GM21529 (cell line): ENCODE results near the gene TMEM50A.
"Not testable (repeated sequence)": the region's sequence is repeated elsewhere in the genome, so short reads cannot be mapped to it uniquely, and the experiment has no call there.

Experiments used
- ATAC-seq: cut with Tn5 transposase; IDR thresholded peaks from one replicate; pipeline ENCODE4 v1.9.1; 2021; ENCODE audit not compliant: unreplicated experiment

Gene TMEM50A

DNA sequence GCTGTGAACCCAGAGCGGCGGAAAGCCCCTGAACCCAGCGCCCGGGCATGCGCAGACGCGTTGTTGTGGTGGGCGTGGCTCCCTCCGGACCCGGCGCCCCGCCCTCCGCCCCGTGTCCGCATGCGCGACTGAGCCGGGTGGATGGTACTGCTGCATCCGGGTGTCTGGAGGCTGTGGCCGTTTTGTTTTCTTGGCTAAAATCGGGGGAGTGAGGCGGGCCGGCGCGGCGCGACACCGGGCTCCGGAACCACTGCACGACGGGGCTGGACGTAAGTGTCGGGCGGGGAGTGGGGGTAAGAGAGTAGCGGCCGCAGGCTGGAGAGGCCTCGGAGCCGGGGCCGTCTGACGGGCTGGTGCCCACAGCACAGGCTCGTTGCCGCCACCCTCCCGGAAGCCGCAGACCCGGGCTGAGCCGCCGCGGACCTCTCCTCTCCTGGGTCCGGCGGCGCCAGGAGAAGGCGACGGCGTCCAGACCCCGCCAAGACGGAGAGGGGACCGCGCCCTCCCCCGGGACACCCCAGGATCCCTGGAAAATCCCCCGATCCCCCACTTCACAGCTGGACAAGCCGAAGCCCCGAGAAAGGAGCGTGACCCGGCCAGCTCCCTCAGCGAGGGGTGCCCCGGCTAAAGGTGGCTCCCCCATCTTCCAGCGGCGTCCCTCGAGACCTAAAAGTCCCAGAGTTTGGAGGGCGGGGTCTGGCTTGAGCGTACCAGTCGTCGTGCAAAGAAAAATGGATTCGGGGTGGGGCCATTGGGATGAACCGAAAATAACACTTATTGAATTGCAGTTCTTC, at the start of gene TMEM50A:
TSS of gene TMEM50A (plus strand) at position 147 of the 794 bp plus-strand sequence. CDS start 2,153 bp downstream, outside the sequence.
- peak; percentile 62 for ATAC-seq

DNA sequence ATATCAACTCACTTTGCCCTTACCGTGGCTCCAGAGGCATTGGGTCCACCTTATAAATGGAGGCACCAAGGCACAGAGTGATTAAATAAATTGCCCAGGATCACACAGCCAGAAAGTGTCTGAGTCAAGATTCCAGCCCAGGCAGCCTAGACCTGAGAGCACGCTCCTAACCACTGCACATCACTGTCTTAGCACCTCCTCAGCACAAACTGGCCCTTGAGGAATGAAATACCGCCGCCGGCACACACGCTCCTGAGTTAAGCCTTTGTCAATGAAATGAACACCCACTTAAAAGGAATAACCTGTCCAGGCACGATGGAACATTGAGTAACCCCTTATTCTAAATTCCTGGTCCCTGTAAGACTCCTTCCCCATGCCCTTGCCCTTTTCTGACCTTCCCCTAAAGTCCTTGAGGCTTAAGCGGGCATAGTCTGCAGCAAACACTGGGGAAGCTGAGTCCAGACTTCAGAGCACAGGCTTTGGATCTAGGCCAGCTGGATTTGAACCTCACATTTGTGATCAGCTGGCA, 49.5 kb upstream of the TMEM50A start:
- ATAC-seq: not testable (repeated sequence)

DNA sequence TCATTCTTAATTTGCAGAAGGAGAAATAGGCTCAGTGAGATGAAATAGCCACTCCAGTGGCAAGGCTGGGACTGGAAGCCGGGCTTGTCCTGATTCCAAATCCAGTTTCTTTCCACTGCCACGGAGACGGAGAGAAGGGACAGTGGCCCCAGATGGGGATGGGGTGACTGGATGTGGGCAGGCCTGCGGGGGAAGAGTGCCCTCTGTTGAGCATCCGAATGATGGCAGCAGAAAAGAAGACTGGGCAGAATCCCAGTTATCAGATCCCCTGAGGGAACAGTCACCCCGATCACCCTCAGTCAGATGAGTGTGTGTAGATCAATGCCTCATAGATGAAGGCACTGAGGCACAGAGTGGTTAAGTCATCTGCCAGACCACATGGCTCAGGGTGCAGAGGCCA, 48.1 kb upstream of the TMEM50A start:
- not testable (repeated sequence) for ATAC-seq

DNA sequence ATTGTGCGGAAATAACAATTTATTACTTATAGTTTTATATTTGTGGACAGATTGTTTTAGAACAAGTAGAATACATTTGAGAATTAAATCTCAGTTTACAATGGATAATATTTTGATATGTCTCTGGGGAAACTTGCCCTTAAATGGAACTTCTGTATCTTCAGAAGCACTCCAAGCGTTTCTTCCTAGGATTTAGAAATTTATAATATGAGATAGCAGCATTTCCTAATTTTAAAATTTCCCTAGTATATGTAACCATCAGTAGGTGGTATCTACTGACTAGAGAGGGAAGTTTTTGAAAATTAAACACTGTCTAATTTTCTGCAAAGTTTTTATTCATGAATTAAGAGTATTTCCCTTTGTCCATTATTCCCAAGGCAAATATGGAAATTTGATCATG, 44.7 kb upstream of the TMEM50A start:
- ATAC-seq: not testable (repeated sequence)

DNA sequence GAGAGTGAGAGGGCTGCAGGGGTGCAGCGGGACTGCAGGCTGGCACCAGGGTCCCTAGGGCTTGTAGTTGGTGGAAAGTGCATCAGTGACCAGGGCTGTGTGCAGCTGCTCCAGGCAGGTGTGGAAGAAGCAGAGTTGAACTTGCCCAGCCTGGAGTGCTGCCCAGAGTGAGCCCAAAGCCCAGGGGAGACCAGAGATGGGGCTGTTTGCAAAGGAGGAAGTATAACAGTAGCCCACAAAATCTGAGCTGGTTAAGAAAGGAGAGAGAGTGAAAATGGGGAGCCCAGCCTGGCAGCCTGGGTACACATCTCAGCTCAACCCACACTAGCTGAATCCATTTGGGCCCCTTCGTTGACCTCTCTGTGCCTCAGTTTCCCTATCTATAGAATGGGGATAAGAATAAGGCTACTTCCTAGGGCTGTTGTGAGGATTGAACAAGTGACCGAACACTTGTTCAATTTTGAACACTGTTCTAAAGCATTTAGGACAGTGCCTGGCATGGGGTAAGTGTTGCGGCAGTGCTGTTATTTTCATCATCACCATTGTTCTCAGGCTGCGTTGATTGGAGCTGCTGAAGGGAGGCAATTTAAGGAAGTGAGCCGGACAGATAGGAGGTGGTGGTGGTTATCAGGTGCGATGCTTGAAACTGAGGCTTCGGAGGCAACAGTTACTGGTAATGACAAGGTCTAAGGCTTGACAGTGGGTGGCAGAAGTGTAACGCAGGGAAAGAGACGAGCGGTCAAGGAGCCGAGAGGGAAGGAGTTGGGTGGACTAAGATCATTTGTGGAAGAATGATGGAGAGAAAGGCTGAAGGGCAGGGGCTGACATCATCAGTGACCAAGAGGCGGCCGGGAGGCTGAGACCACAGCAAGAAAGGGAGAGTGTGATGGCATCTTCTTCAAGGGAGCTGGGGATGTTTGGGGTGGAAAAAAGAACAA, 43.0 kb upstream of the TMEM50A start:
- ATAC-seq: not testable (repeated sequence)

DNA sequence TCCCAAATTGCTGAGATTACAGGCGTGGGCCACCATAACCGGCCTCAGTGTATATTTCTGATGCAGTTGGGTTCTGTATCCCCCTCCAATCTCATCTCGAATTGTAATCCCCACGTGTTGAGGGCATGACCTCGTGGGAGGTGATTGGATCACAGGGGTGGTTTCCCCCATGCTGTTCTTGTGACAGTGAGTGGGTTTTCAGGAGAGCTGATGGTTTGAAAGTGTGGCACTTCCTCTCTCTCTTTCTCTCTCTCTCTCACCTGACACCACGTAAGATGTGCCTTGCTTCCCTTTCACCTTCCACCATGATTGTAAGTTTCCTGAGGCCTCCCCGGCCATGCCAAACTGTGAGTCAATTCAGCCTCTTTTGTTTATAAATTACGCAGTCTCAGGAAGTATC, 41.6 kb upstream of the TMEM50A start:
- not testable (repeated sequence) for ATAC-seq

DNA sequence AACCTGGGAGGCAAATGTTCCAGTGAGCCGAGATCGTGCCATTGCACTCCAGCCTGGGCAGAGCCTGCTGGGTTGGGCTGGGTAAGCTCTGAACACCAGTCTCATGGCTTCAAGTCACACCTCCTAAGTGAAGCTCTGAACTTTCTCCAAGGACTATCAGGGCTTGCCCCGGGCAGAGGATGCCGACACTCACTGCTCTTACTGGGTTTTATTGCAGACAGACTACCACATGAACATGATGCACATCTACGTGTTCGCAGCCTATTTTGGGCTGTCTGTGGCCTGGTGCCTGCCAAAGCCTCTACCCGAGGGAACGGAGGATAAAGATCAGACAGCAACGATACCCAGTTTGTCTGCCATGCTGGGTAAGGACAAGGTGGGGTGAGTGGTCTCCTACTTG, 37.4 kb upstream of the TMEM50A start:
- ATAC-seq: not testable (repeated sequence)

DNA sequence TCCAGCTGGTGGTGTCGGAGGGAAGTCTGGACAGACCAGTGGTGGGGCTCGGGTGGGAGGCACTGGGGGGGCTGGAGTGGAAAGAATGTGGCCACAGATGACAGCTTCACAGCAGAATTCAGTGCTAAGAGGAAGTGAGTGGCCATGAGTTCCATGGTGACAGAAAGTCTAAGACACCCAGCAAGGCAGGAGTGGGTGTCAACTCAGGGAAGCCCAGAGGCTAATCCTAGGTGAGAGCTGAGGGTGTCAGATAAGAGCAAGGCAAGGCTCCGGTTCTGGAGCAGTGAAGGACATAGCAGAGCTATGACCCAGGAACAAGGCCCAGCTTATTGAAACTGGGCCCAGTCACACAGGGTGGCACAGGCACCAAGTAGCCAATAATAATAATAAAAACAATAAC, 35.8 kb upstream of the TMEM50A start:
- ATAC-seq: not testable (repeated sequence)

DNA sequence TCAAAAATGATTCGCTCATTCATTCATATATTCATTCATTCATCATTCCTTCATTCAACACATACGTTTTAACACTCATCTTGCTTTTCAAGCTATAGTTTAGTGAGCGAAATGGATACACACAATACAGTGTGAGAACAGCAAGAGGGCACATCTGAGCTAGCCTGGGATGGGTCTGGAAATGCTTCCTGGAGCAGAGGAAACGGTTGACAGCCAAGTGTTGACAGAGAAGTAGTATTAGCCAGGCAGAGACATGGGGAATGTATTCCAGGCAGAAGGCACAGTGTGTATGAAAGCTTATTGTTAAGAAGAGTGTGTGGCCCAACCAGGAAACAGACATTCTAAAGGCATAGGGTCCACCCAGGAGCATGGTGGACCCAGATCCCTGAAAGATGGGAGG, 33.2 kb upstream of the TMEM50A start:
- ATAC-seq: not testable (repeated sequence)

DNA sequence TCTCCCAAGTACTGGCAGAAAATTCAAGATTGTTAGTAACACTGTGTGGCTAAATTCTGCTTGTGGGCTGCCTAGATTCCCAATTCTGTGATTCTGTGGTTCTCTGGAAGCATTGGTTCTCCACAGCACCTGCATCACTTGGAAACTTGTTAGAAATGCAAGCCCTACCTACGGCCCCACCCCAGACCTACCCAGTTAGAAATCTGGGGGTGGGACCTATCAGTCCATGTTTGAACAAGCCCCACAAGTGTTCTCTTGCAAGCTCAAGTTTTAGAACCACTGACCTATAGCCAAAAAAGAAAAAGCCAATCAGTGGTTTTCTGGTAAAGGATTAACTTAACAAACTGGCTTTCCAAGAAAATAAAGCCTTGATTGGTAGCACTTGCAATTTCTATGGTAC, 30.0 kb upstream of the TMEM50A start:
- ATAC-seq: not testable (repeated sequence)

DNA sequence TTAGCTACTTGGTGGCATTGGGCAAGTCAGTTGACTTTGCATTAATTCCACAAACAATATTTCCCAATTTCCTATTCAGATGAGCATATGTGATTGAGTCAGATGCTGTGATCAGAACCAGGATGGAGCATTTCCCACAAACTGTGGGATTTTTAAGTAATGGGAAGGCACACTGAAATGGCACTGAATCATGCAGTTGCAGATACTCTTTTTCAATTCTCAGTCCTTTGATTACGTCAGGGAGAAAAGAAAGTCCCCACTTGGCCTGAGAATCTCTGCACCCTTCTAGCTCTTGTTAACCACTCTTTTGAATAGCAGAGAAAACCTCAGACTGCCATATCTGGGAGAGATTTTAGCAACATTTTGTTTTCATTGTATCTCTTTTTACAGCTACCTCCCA, 29.0 kb upstream of the TMEM50A start:
- ATAC-seq: not testable (repeated sequence)

DNA sequence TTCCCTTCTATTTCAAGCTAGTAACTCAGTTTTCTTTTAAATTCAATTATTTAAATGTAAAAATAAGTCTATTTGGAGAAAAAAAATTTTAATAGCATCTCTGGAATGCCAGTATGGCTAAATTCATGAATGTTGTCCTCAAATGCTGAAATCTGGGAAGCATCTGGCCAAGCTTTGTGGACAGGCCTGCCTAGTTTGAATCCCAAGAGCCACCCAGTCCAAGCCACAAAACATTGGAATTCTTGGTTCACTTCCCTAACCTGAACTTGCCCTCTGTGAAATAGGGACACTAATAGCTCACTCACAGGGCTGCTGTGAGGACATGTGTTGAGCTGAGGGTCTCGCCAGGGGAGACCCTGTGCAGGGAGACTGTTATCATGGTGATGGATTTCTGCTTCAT, 28.6 kb upstream of the TMEM50A start:
- not testable (repeated sequence) for ATAC-seq

DNA sequence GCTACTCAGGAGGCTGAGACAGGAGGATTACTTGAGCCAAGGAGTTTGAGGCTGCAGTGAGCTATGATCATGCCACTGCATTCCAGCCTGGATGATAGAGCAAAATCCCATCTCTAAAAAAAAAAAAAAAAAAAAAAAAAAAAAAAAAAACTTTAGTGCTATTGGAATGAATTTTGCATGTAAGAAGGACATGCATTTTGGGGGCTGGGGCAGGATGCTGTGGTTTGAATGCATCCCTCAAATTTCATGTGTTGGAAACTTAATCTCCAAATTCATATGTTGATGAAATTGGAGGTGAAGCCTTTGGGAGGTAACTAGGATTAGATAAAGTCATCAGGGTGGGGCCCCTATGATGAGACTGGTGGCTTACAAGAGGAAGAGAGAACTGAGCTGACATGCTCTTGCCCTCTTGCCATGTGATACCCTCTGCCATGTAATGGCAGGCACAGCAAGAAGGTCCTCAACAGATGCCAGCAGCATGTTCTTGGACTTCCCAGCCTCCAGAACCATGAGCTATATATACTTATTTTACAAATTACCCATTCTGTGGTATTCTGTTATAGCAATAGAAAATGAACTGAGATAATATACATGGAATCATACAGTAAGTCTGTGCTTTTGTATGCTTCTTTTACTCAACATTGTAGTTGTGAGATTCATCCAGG, 25.2 kb upstream of the TMEM50A start:
- ATAC-seq: not testable (repeated sequence)

DNA sequence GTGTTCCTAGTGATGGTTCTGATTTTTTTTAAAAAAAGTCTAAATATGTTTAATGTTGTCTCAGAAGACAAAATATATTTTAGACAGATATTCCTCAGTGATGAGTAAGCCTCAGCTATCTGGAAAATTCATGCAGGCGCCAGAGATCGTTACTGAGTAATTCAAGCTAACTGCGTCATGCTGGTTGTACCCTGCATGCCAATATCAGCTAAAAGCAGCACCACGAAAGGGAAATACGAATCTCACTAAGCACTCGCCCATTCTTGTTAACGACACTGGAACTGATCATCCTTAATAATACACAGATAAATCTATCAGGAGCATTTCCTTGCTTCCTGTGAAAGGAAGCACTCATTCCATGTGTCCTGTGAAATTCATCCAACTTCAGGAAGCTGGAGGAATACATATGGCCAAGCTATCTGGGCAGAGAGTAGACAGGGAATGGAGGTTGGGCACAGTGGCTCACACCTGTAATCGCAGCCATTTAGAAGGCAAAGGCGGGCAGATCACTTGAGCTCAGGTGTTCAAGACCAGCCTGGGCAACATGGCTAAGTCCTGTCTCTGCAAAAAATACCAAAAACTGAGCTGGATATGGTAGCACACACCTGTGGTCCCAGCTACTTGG, 17.7 kb upstream of the TMEM50A start:
- not testable (repeated sequence) for ATAC-seq

DNA sequence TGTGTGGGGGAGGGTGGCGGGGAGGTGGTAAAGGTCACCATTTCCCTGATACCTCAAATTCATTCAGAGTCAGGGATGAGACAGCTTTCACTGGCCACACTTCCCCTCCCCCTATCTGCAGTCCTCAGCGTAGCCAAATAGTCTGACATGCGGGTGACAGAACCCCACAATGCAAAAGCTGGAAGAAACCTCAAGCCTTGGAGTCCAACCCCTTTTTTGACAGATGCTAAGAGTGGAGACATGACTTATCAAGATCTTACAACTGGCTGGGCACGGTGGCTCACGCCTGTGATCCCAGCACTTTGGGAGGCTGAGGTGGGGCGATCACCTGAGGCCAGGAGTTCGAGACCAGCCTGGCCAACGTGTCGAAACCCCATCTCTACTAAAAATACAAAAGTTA, 16.0 kb upstream of the TMEM50A start:
- ATAC-seq: not testable (repeated sequence)

DNA sequence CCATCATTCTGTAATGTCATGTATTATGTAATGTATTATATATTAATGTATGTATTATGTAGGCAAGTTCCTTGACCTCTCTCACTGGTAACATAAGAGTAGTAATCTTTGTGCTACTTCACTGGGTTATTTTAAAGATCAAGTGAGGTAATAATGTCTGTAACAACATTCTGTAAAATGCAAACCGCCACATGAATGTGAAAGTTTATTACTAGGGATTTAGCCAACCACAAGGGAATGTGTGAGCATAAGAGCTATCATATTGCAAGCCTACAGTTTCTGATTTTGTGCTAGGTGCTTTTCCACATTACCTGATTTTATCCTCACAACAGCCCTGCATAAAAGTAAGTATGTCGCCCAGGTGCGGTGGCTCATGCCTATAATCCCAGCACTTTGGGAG, 13.7 kb upstream of the TMEM50A start:
- ATAC-seq: not testable (repeated sequence)

DNA sequence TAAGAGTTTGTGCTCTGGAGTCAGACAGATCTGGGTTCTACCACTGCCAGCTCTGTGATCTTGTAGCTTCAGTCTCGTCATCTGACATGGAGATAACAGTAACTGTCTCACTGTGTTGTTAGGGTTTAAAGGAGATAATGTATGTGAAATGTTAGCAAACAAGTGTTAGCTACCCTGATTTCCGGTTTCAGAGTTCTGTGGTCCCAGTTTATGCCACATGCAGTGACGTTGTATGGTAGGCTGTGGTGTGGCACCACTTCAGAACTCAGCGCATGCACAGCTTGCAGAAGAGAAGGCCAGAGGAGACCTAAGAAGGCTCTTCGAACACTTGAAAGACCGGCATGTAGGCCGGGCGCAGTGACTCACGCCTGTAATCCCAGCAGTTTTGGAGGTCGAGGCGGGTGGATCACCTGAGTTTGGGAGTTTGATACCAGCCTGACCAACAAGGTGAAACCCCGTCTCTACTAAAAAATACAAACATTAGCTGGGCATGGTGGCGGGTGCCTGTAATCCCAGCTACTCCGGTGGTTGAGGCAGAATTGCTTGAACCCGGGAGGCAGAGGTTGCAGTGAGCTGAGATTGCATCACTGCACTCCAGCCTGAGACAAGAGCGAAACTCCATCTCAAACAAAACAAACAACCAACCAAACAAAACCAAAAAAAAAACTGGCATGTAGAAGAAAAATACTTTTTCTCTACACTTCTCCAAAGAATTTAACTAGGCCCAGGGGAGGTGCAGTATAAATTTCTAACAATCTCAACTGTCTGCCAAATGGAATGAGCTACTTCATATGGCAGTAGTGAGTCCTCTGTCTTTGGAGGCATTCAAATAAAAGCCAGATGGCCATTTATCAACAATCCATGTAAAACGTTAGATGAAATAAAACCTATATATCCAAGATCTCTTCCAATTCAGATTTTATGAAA, 10.0 kb upstream of the TMEM50A start:
- ATAC-seq: not testable (repeated sequence)

DNA sequence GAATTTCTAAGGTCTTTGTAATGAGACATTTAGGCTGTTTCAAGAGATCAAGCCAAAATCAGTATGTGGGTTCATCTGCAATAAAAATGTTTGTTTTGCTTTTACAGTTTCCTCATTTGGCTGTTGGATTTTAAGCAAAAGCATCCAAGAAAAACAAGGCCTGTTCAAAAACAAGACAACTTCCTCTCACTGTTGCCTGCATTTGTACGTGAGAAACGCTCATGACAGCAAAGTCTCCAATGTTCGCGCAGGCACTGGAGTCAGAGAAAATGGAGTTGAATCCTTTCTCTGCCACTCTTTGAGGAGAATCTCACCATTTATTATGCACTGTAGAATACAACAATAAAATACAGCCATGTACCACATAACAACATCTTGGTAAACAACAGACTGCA, 9.3 kb upstream of the TMEM50A start:
- ATAC-seq: not testable (repeated sequence)

DNA sequence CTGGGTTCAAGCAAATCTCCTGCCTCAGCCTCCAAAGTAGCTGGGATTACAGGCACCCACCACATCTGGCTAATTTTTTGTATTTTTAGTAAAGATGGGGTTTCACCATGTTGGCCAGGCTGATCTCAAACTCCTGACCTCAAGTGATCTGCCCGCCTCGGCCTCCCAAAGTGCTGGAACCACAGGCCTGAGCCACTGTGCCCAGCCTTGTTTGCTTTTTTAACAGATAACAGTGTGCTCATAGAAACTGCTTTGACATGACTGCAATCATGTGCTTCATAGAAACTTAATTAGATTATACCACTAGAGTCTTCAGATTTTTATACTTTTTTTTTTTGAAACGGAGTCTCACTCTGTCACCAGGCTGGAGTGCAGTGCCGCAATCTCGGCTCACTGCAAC, 8.8 kb upstream of the TMEM50A start:
- ATAC-seq: not testable (repeated sequence)
